Mammary epithelial cell (primary cell): ENCODE data around the gene TSTD1.

Experiments
- CTCF ChIP-seq, 2 donors: IDR thresholded peaks in 1 of 2; conservative IDR thresholded peaks in 1 of 2; 2 replicates each; pipeline ENCODE4 v1.5.1; 2011 to 2012; ENCODE audit warnings: inconsistent platforms in 2 of 2, low read length in 2 of 2, mild to moderate bottlenecking in 2 of 2, control low read depth in 1 of 2, low read depth in 1 of 2; ENCODE audit not compliant: insufficient read depth in 1 of 2; ENCODE audit errors: extremely low read depth in 1 of 2
- EZH2 ChIP-seq: IDR thresholded peaks from 2 replicates; pipeline ENCODE4 v1.6.1; 2012; ENCODE audit warnings: low read length, inconsistent platforms, borderline replicate concordance

DNA sequence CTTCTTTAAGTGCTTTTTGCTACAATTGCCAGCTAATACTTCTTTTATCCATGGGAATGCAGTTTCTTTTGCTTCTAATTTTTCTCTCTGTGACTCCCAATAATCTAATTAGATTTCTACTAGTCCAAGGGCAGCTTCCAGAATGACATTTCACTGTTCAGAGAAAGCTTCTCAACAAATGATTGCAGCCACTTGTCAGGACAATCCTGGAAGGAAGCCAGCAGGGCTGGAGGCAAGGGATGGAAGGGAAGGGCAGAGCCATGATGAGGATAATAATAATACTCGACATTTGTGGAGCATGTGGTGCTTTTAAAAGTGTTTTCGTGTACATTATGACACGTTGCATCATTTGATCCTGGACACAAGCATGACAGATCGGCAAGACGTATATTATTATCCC lies 37.2 kb downstream of the TSTD1 start:
- TF ChIP-seq CTCF (conservative IDR thresholded peaks at IDR 0.05 in 1 of 2, IDR thresholded peaks at IDR 0.05 in 1 of 2; ENCODE audit: extremely low read depth in 1 of 2, insufficient read depth in 1 of 2, low read depth in 1 of 2, low read length in 2 of 2) (no peak), EZH2 (no peak)
